Body of pancreas (tissue), 4 donors: Measurements from ENCODE around the gene GNGT2.

Experiments
- POLR2A ChIP-seq, 3 donors: fragments of 450-650 bp; IDR thresholded peaks; one replicate each; pipeline ENCODE4 v1.6.1; 2016; ENCODE audit warnings: antibody characterized with exemption in 3 of 3, mild to moderate bottlenecking in 2 of 3
- TF ChIP-seq, protein P1 (sequence below), 7 experiments: fragments of 450-650 bp in 4 of 7; fragments of 200-600 bp in 3 of 7; sonication (generic) in 3 of 7; IDR thresholded peaks; one replicate each; pipeline ENCODE4 v1.5.1; 2016 to 2019; ENCODE audit warnings: antibody characterized with exemption in 7 of 7

DNA sequence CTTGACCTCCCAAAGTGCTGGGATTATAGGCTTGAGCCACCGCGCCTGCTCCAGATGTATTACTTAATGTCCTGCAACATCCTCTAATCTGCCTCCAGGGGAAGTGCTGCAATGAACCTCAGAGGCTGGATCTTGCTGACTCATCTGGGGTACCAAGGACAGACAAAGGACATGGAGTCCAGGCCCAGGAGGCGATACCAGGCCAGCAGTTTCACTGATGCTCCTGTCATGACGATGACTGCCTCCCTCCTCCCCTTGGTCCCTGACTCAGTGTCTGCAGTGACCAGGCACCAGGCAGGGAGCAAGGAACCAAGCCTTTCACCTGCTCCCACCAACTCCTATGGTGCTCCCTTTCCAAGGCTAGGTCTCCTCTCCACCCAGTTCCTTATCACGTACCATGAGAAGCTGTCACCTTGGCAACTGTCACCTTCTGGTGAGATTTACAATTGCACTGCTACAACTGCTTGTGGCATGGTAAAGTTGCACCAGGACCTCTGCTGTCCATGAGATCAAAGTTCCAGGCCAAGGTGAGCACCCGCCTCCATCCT is 41.8 kb upstream of the GNGT2 start:
- TF ChIP-seq POLR2A (IDR thresholded peaks at IDR 0.05) = no peak
- TF ChIP-seq, protein P1, sequence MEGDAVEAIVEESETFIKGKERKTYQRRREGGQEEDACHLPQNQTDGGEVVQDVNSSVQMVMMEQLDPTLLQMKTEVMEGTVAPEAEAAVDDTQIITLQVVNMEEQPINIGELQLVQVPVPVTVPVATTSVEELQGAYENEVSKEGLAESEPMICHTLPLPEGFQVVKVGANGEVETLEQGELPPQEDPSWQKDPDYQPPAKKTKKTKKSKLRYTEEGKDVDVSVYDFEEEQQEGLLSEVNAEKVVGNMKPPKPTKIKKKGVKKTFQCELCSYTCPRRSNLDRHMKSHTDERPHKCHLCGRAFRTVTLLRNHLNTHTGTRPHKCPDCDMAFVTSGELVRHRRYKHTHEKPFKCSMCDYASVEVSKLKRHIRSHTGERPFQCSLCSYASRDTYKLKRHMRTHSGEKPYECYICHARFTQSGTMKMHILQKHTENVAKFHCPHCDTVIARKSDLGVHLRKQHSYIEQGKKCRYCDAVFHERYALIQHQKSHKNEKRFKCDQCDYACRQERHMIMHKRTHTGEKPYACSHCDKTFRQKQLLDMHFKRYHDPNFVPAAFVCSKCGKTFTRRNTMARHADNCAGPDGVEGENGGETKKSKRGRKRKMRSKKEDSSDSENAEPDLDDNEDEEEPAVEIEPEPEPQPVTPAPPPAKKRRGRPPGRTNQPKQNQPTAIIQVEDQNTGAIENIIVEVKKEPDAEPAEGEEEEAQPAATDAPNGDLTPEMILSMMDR (IDR thresholded peaks at IDR 0.05) = no peak
